SK-N-MC (cell line): ENCODE results near the gene KLHL29.

ENCODE experiments used
- DNase-seq: peaks from one replicate; pipeline ENCODE4 v3.0.0-alpha.2; 2011; ENCODE audit warnings: low read depth, low spot score
- H3K27ac ChIP-seq: fragments of 200-600 bp; sonication (generic); 2 replicates; pipeline ENCODE4 v1.5.1; 2016; ENCODE audit warnings: mixed run types
- H3K36me3 ChIP-seq: fragments of 200-600 bp; sonication (generic); 2 replicates; pipeline ENCODE4 v1.6.1; 2017; ENCODE audit warnings: antibody characterized with exemption, low read length, mixed read lengths; ENCODE audit not compliant: insufficient read depth
- H3K4me3 ChIP-seq: fragments of 200-600 bp; sonication (generic); 2 replicates; pipeline ENCODE4 v1.5.1; 2016
- H3K9ac ChIP-seq: fragments of 200-600 bp; sonication (generic); 2 replicates; pipeline ENCODE4 v1.8.0; 2017; ENCODE audit warnings: mixed run types, mixed read lengths; ENCODE audit not compliant: insufficient read length
- H3K9me3 ChIP-seq: fragments of 200-600 bp; sonication (generic); 2 replicates; pipeline ENCODE4 v1.6.1; 2017; ENCODE audit warnings: low read depth, mild to moderate bottlenecking, antibody characterized with exemption, low read length, moderate library complexity, mixed read lengths
- EZH2 ChIP-seq: fragments of 200-600 bp; sonication (generic); IDR thresholded peaks from one replicate; pipeline ENCODE4 v1.6.1; 2017; ENCODE audit warnings: antibody characterized with exemption
- FOXP2 ChIP-seq: optimal IDR thresholded peaks from 2 replicates; pipeline ENCODE3; 2011; ENCODE audit warnings: mild to moderate bottlenecking, moderate library complexity; ENCODE audit not compliant: insufficient read depth; ENCODE audit errors: extremely low read length, control extremely low read depth
- POLR2AphosphoS5 ChIP-seq: IDR thresholded peaks from 2 replicates; pipeline ENCODE4 v1.6.1; 2012; ENCODE audit warnings: mild to moderate bottlenecking, low read depth, low read length, borderline replicate concordance

Gene KLHL29

DNA sequence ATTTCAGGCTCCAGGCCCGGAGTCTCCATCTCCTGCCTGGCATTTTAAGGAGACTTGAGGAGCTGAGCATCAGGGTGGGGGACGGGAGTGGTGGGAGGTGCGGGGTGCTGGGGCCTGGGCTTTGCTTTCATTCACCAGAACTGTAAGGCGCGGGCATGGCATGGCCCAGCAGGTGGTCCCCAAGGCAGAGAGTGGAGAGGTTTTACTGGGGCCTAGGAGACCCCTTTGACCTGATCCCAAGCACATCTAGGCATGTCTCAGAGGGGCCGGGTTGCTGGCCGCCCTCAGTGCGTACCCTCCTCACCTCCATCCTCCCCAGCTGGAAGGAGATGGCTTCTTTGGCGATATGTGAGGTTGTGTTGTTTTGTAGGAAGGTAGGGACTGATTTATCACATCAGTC is 172.5 kb downstream of the KLHL29 start:
- H3K9me3 ChIP-seq = no peaks in the 10 kb centered on the region
- TF ChIP-seq FOXP2 (no peak), EZH2 (no peak)
- no peaks in the 10 kb centered on the region for H3K36me3 ChIP-seq
- no peak overlapping the region for H3K9ac ChIP-seq
- DNase-seq = no peak
- H3K27ac ChIP-seq = no peak overlapping the region
- H3K4me3 ChIP-seq = no peak overlapping the region

DNA sequence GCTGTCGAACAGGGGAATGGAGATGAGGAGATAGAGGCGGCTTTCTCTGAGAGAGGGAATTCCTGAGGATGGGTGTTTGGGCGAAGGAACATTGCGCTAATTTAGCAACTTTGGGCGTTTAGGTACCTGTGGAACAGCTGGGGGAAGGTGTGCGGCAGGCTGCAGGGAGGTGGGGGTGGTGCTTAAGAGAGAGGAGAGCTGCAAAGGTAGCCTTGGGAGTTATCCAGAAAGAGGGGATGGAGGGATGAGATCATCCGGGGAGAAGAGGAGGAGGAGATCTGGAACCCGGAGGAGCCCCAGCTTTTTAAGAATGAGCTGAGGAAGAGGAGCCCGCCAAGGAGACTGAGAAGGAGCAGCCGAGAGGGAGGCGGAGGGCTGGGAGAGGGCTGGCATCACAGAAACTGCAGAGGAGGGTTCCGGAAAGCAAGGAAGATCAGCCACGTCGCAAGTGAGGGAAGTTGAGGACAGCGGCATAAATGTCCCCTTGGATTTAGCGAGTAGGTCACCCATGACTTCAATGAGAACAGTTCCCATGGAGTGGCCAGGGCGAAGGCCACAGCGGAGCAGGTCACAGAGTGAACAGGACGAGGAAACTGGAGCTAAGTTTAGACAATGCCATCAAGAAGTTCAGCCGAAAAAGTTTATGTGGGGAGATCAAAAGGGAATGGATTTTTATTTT is 174.7 kb downstream of the KLHL29 start:
- H3K4me3 ChIP-seq = no peak overlapping the region
- TF ChIP-seq EZH2 (no peak), POLR2AphosphoS5 (no peak), FOXP2 (no peak)
- no peak overlapping the region for H3K9ac ChIP-seq
- no peak for DNase-seq
- no peaks in the 10 kb centered on the region for H3K36me3 ChIP-seq
- H3K9me3 ChIP-seq = no peaks in the 10 kb centered on the region
- no peak overlapping the region for H3K27ac ChIP-seq

DNA sequence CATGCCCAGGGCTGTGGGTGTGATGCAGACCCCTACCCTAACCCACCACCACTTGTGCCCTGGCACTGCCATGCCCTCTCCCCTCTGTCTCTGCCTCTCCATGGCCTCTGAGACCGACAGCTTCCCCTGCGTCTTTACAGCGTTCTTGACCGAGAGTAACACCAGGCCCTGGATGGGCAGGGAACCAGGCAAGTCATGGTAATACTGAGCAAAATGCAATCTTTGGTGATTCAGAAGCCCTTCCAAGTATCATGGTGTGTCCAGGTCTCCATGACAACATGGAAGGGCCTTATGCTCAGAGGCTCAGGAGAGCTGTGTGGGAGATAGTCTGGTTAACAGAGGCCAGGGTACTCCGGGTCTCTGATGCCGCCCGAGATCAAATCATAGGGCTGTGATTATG is 176.1 kb downstream of the KLHL29 start:
- Histone ChIP-seq H3K9me3 (no peaks in the 10 kb centered on the region), H3K4me3 (no peak overlapping the region), H3K27ac (no peak overlapping the region), H3K9ac (no peak overlapping the region), H3K36me3 (no peaks in the 10 kb centered on the region)
- TF ChIP-seq EZH2 = no peak
- no peak for TF ChIP-seq FOXP2
- TF ChIP-seq POLR2AphosphoS5 = no peak
- no peak for DNase-seq

DNA sequence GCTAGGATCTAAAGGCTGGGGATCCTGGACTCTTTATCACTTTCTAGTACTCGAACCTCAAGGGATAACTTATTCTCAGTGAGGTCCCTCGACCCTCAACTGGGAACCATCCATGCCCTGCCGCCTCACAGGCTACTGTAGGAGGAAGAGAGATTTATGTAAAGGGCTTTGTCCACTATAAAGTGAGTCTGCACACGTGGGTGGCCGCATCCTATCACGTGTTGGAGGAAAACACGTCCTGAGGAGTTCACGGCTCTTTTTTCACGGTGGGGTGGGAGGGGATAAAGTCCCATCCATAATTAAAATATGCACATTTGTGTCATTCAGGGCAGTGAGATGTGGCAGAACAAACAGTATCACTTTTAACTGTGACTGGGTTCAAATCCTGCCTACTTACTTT is 176.6 kb downstream of the KLHL29 start:
- Histone ChIP-seq H3K9ac (no peak overlapping the region), H3K9me3 (no peaks in the 10 kb centered on the region), H3K4me3 (no peak overlapping the region), H3K36me3 (no peaks in the 10 kb centered on the region), H3K27ac (no peak overlapping the region)
- no peak for TF ChIP-seq EZH2
- no peak for TF ChIP-seq POLR2AphosphoS5
- TF ChIP-seq FOXP2 = no peak
- no peak for DNase-seq

DNA sequence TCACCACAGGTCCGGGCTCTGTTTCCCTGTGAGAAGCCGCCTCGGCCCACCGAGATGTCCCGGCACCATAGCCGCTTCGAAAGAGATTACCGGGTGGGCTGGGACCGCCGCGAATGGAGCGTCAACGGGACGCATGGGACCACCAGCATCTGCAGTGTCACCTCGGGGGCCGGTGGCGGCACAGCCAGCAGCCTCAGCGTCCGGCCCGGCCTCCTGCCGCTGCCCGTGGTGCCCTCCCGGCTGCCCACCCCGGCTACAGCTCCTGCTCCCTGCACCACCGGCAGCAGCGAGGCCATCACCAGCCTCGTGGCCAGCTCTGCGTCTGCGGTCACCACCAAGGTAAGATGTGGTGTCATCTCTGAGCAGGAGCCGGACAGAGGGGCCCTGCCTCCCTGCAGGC is 177.2 kb downstream of the KLHL29 start:
- no peak for DNase-seq
- no peak overlapping the region for H3K27ac ChIP-seq
- H3K9me3 ChIP-seq = no peaks in the 10 kb centered on the region
- H3K9ac ChIP-seq = no peak overlapping the region
- no peak overlapping the region for H3K4me3 ChIP-seq
- TF ChIP-seq EZH2 (no peak), POLR2AphosphoS5 (no peak), FOXP2 (no peak)
- H3K36me3 ChIP-seq = no peaks in the 10 kb centered on the region

DNA sequence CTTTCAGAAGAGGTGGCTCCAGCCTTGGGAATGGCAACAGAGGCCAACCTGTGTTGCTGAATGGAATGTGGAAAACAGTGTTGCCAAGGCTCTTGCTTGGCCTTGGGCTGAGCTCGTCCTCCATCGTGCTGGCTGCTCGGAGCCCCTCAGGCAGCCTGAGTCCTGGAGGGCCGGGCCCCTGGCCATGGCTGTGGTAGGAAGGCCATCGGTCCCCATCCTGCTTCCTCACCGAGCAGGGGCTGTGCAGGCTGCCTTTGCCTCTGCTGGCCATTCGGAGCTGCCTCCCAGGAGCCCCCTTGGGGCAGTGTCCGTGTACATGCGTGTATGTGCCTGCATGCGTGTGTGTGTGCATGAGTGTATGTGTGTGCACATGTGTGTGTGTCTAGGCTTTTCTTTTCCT is 178.2 kb downstream of the KLHL29 start:
- DNase-seq = no peak
- no peak for TF ChIP-seq POLR2AphosphoS5
- TF ChIP-seq FOXP2 = no peak
- no peak for TF ChIP-seq EZH2
- no peak overlapping the region for H3K9ac ChIP-seq
- H3K36me3 ChIP-seq = no peaks in the 10 kb centered on the region
- H3K9me3 ChIP-seq = no peaks in the 10 kb centered on the region
- no peak overlapping the region for H3K27ac ChIP-seq
- H3K4me3 ChIP-seq = no peak overlapping the region

DNA sequence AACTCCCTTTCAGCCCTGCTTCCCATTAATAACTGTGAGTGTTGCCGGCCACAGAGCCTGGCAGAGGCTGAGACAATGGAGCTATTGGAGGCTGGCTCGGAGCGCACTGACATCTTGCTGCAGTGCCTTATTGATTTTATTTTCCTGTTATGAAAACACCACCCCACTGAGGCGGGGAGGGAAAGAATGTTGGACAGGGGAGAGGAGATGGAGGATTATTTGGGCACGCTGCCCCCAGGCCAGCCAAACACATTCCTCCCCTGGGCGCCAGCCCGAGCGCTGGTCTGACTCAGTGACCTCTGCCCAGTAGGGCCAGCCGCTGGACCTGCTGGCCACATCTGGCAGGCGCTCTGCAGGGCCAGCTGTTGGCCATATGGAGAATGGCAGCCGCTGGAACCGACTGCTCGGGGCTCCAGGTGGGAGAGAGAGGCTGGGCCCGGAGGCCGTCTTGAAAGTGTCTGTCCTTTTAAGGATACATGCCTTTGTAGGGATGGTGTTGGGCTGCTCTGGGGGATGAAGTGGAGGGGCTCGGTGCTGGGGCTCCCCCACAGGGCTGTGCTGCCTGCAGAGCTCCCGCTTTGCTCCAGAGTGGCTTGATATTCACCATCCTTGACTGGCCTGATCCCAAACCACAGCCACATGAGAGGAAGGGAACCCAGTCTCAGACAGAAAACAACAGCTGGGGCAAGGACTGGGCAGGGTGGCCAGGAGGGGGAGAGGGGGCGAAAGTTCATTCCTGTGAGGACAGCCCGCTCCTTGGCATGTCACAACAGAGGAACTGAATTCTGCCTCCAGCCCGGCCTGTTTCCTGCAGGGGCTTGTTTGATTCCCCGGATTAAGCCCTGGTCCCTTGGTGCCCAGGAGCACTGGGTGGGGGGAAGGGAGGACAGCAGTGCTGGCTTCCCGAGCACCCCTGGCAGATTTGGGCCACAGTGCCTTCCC is 179.0 kb downstream of the KLHL29 start:
- Histone ChIP-seq H3K9me3 (no peaks in the 10 kb centered on the region), H3K27ac (no peak overlapping the region), H3K9ac (no peak overlapping the region), H3K36me3 (no peaks in the 10 kb centered on the region), H3K4me3 (no peak overlapping the region)
- DNase-seq = no peak
- TF ChIP-seq POLR2AphosphoS5 = no peak
- no peak for TF ChIP-seq FOXP2
- TF ChIP-seq EZH2 = no peak

DNA sequence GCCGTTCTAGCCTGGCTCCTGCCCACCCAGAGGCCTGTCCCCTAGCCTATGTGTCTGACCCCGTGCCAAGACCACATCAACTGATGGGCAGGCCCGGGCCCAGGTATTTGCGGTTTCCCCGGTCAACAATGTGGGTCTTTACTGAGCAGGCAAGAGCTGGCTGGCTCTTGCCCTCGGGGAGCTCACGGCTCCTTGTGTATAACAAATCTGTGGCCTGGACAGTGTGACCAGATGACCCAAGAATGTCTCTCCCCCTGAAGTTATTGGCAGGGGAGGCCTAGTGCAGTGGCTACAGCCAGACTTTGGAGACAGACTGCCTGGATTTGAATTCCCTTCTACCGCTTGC is 179.6 kb downstream of the KLHL29 start:
- no peak overlapping the region for H3K9ac ChIP-seq
- no peak for DNase-seq
- no peak for TF ChIP-seq EZH2
- TF ChIP-seq POLR2AphosphoS5 = no peak
- no peak for TF ChIP-seq FOXP2
- H3K9me3 ChIP-seq = no peaks in the 10 kb centered on the region
- H3K27ac ChIP-seq = no peak overlapping the region
- no peaks in the 10 kb centered on the region for H3K36me3 ChIP-seq
- H3K4me3 ChIP-seq = no peak overlapping the region

DNA sequence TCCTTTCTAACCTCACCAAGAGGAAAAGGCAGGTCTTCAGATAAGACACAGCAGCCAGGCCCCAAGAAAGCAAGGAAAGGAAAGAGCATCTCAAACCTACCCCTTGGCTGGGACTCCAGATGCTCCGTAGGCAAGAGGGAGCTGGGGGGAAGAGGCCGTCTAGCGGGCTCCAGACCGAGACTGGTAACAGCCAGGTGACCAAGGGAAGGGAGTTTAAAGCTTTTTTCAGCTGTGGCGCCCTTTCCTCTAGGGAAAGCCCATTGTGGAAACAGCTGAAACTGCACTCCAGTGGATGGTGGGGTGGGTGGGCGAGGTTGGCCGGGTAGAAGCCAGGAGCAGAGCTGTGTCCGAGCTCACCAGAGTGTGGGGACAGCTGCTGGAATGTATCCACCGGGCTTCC is 180.4 kb downstream of the KLHL29 start:
- H3K27ac ChIP-seq = no peak overlapping the region
- H3K4me3 ChIP-seq = no peak overlapping the region
- H3K9me3 ChIP-seq = no peaks in the 10 kb centered on the region
- DNase-seq = no peak
- no peak for TF ChIP-seq POLR2AphosphoS5
- no peak for TF ChIP-seq EZH2
- no peak for TF ChIP-seq FOXP2
- H3K36me3 ChIP-seq = no peaks in the 10 kb centered on the region
- no peak overlapping the region for H3K9ac ChIP-seq
